Hepatocyte (in vitro differentiated cells): ENCODE measurements around the gene SRP14.
"Not testable (repeated sequence)": the region's sequence is repeated elsewhere in the genome, so short reads cannot be mapped to it uniquely, and the experiment has no call there.

Experiments
- CTCF ChIP-seq: fragments of 200-600 bp; sonication (generic); IDR thresholded peaks from 2 replicates; pipeline ENCODE4 v1.5.1; 2016; ENCODE audit warnings: antibody characterized with exemption, mild to moderate bottlenecking; ENCODE audit not compliant: poor library complexity
- EZH2phosphoT487 ChIP-seq: fragments of 200-600 bp; sonication (generic); IDR thresholded peaks from one replicate; pipeline ENCODE4 v1.6.1; 2018; ENCODE audit warnings: antibody characterized with exemption, mild to moderate bottlenecking, low read depth, moderate library complexity; ENCODE audit not compliant: unreplicated experiment, severe bottlenecking

DNA sequence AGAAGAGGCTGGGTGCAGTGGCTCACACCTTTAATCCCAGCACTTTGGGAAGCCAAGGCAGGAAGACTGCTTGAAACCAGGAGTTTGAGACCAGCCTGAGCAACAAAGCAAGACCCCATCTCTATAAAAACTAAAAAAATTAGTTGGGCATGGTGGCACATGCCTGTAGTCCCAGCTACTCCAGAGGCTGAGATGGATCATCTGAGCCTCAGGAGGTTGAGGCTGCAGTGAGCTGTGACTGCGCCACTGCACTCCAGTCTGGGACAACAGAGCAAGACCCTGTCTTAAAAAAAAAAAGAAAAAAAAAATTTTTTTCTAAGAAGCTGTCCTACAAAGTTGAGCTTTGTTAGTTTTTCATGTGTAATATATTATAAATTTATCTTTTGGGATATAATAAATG lies 3.8 kb downstream of the SRP14 start:
- not testable (repeated sequence) for TF ChIP-seq CTCF, EZH2phosphoT487
